Large intestine (tissue), 3 donors: ENCODE data around the gene DDR1. TPM values are rescaled to one million over a fixed set of nuclear protein-coding genes. Genes with fewer than 3 reads are reported as not detected.

ENCODE experiments used
- DNase-seq, 2 donors: peaks; one replicate each; pipeline versions ENCODE4 v3.0.0 to v3.0.0-alpha.2; 2013
- H3K27ac ChIP-seq: one replicate; pipeline ENCODE4 v1.5.1; 2013; ENCODE audit warnings: low read length
- H3K27me3 ChIP-seq: 2 replicates; pipeline ENCODE4 v1.6.1; 2013; ENCODE audit warnings: low read length; ENCODE audit not compliant: control insufficient read depth, insufficient read depth
- H3K36me3 ChIP-seq: 2 replicates; pipeline ENCODE4 v1.6.1; 2013; ENCODE audit warnings: low read length; ENCODE audit not compliant: control insufficient read depth, insufficient read depth
- H3K4me1 ChIP-seq: one replicate; pipeline ENCODE4 v1.6.1; 2013; ENCODE audit warnings: low read length; ENCODE audit not compliant: control insufficient read depth, insufficient read depth
- H3K4me3 ChIP-seq: one replicate; pipeline ENCODE4 v1.5.1; 2013; ENCODE audit warnings: low read length
- H3K9me3 ChIP-seq: one replicate; pipeline ENCODE4 v1.6.1; 2013; ENCODE audit warnings: mild to moderate bottlenecking, low read depth, low read length, moderate library complexity; ENCODE audit not compliant: control insufficient read depth
- WGBS: methylation state at CpG from one replicate; pipeline ENCODE4 v1.1.5; 2013; ENCODE audit warnings: low lambda C conversion rate; ENCODE audit not compliant: insufficient coverage; 5-methylcytosine and 5-hydroxymethylcytosine counted together
- polyA plus RNA-seq: library from polyadenylated mRNA; unstranded; fragments of 120-200 nt; gene quantifications from one replicate; pipeline ENCODE4 v1.2.1, GENCODE V29; 2013

The DDR1 gene
- polyA plus RNA-seq, 1 donor: 150 TPM

GRCh38 chr6:30888816-30889495 lies 4.6 kb downstream of the DDR1 start:
- Histone ChIP-seq H3K4me1 (peaks cover 23% of the 10 kb centered on the region), H3K36me3 (peaks cover 53% of the 10 kb centered on the region), H3K9me3 (no peaks in the 10 kb centered on the region), H3K27ac (no peak overlapping the region), H3K27me3 (no peaks in the 10 kb centered on the region), H3K4me3 (no peak overlapping the region)
- no peak for DNase-seq
- no CpG with 5 or more reads among the region's 18 CpGs for WGBS

- Histone ChIP-seq H3K9me3 (no peaks in the 10 kb centered on the region), H3K27me3 (no peaks in the 10 kb centered on the region), H3K4me1 (peaks cover 23% of the 10 kb centered on the region), H3K27ac (no peak overlapping the region), H3K36me3 (peaks cover 58% of the 10 kb centered on the region), H3K4me3 (no peak overlapping the region)
- no peak for DNase-seq
- no CpG with 5 or more reads among the region's 4 CpGs for WGBS
Observed at GRCh38 chr6:30889496-30889885, 5.2 kb downstream of the DDR1 start.

- WGBS: 100% methylated on average over 2 of the region's 14 CpGs
- no peak overlapping the region for H3K27ac ChIP-seq
- peaks cover 20% of the 10 kb centered on the region for H3K4me1 ChIP-seq
- H3K36me3 ChIP-seq: peaks cover 64% of the 10 kb centered on the region
- H3K4me3 ChIP-seq: no peak overlapping the region
- no peaks in the 10 kb centered on the region for H3K27me3 ChIP-seq
- DNase-seq: no peak
- no peaks in the 10 kb centered on the region for H3K9me3 ChIP-seq
Observed at GRCh38 chr6:30889921-30890645, 5.8 kb downstream of the DDR1 start.

- whole genome bisulfite sequencing: 80% methylated on average over 3 of the region's 12 CpGs
Observed at GRCh38 chr6:30890646-30891449, 6.5 kb downstream of the DDR1 start.

GRCh38 chr6:30891450-30891723 lies 7.1 kb downstream of the DDR1 start:
- H3K4me3 ChIP-seq: no peak overlapping the region
- H3K36me3 ChIP-seq: peaks cover 77% of the 10 kb centered on the region
- no peak overlapping the region for H3K27ac ChIP-seq
- no peaks in the 10 kb centered on the region for H3K9me3 ChIP-seq
- whole genome bisulfite sequencing: 100% methylated on average over 1 of the region's 4 CpGs
- H3K4me1 ChIP-seq: peaks cover 7% of the 10 kb centered on the region
- no peak for DNase-seq
- H3K27me3 ChIP-seq: no peaks in the 10 kb centered on the region

More at GRCh38 chr6:30890646-30891449, 6.5 kb downstream of the DDR1 start:
- Histone ChIP-seq H3K4me3 (no peak overlapping the region), H3K9me3 (no peaks in the 10 kb centered on the region), H3K4me1 (peaks cover 12% of the 10 kb centered on the region), H3K27me3 (no peaks in the 10 kb centered on the region), H3K36me3 (peaks cover 72% of the 10 kb centered on the region), H3K27ac (no peak overlapping the region)
- no peak for DNase-seq

GRCh38 chr6:30891816-30892538 lies 7.7 kb downstream of the DDR1 start:
- no peak for DNase-seq

GRCh38 chr6:30893001-30893591 lies 8.8 kb downstream of the DDR1 start:
- Histone ChIP-seq H3K4me1 (no peaks in the 10 kb centered on the region), H3K27ac (no peak overlapping the region), H3K36me3 (peaks cover 93% of the 10 kb centered on the region), H3K9me3 (no peaks in the 10 kb centered on the region), H3K4me3 (no peak overlapping the region), H3K27me3 (no peaks in the 10 kb centered on the region)
- no CpG with 5 or more reads among the region's 16 CpGs for WGBS
- no peak for DNase-seq

More at GRCh38 chr6:30891816-30892538, 7.7 kb downstream of the DDR1 start:
- H3K27ac ChIP-seq: no peak overlapping the region
- no peak overlapping the region for H3K4me3 ChIP-seq
- no peaks in the 10 kb centered on the region for H3K27me3 ChIP-seq
- no peaks in the 10 kb centered on the region for H3K9me3 ChIP-seq
- WGBS: no CpG with 5 or more reads among the region's 21 CpGs
- H3K36me3 ChIP-seq: peaks cover 83% of the 10 kb centered on the region
- H3K4me1 ChIP-seq: peaks cover under 1% of the 10 kb centered on the region

GRCh38 chr6:30893666-30894065 lies 9.3 kb downstream of the DDR1 start:
- H3K27me3 ChIP-seq: no peaks in the 10 kb centered on the region
- no peaks in the 10 kb centered on the region for H3K4me1 ChIP-seq
- H3K9me3 ChIP-seq: no peaks in the 10 kb centered on the region
- no peak overlapping the region for H3K27ac ChIP-seq
- no CpG with 5 or more reads among the region's 8 CpGs for WGBS
- no peak overlapping the region for H3K4me3 ChIP-seq
- peaks cover 97% of the 10 kb centered on the region for H3K36me3 ChIP-seq
- no peak for DNase-seq

GRCh38 chr6:30894381-30894780 lies 10.1 kb downstream of the DDR1 start:
- Histone ChIP-seq H3K27ac (no peak overlapping the region), H3K4me3 (no peak overlapping the region), H3K4me1 (no peaks in the 10 kb centered on the region), H3K27me3 (no peaks in the 10 kb centered on the region), H3K36me3 (peaks cover 97% of the 10 kb centered on the region), H3K9me3 (no peaks in the 10 kb centered on the region)
- no peak for DNase-seq
- WGBS: 96% methylated on average over 5 of the region's 12 CpGs

GRCh38 chr6:30894935-30895334 lies 10.6 kb downstream of the DDR1 start:
- H3K27me3 ChIP-seq: no peaks in the 10 kb centered on the region
- H3K4me3 ChIP-seq: no peak overlapping the region
- peaks cover 97% of the 10 kb centered on the region for H3K36me3 ChIP-seq
- H3K27ac ChIP-seq: no peak overlapping the region
- H3K9me3 ChIP-seq: no peaks in the 10 kb centered on the region
- H3K4me1 ChIP-seq: no peaks in the 10 kb centered on the region
- WGBS: no CpG with 5 or more reads among the region's 3 CpGs
- DNase-seq: no peak
